Breast epithelium (tissue), 3 donors: Measurements from ENCODE around the gene NBAS.

Source experiments
- CTCF ChIP-seq, 3 donors: fragments of 450-650 bp; IDR thresholded peaks; one replicate each; pipeline ENCODE4 v1.5.1; 2016 to 2017; ENCODE audit warnings: antibody characterized with exemption in 3 of 3, mild to moderate bottlenecking in 3 of 3, moderate library complexity in 3 of 3
- POLR2AphosphoS5 ChIP-seq, 3 donors: sonication (generic); formaldehyde crosslinking; IDR thresholded peaks; one replicate each; pipeline ENCODE4 v1.6.1; 2017; ENCODE audit warnings: antibody characterized with exemption in 3 of 3

GRCh38 chr2:15429032-15429431 lies 132.1 kb downstream of the NBAS start:
- TF ChIP-seq CTCF (IDR thresholded peaks at IDR 0.05) (no peak), POLR2AphosphoS5 (IDR thresholded peaks at IDR 0.05) (no peak)
